A549 (cell line): ENCODE measurements around the gene GPC1. TPM values are rescaled to one million over a fixed set of nuclear protein-coding genes. Genes with fewer than 3 reads are reported as not detected.

ENCODE experiments used
- ATAC-seq, 2 experiments: fragments of 200-7000 bp in 1 of 2; fragments of >200 bp in 1 of 2; cut with Nextera tagmentation in 1 of 2; cut with Tn5 transposase in 1 of 2; 3 replicates each; pipeline versions ENCODE4 v1.8.0 to v1.9.1; 2018 to 2020; ENCODE audit warnings: mild to moderate bottlenecking in 1 of 2, moderate library complexity in 1 of 2
- CTCF ChIA-PET: fragments of 300-600 bp; sonication (Branson Sonifier 250); formaldehyde crosslinking; extraction: SDS; loops from one replicate; lab custom pipeline; 2021; ENCODE audit warnings: antibody characterized with exemption, inconsistent platforms; lab: Yijun Ruan, JAX
- POLR2A ChIA-PET: fragments of 350-600 bp; formaldehyde crosslinking; extraction: SDS; loops from one replicate; lab custom pipeline; 2021; ENCODE audit warnings: antibody characterized with exemption, inconsistent platforms; lab: Yijun Ruan, JAX
- DNase-seq, 2 experiments: peaks; one replicate each; pipeline versions ENCODE4 v3.0.0 to v3.0.0-alpha.2; 2011 to 2016; ENCODE audit warnings: low read depth in 1 of 2, low spot score in 1 of 2
- FAIRE-seq: peaks from 2 replicates; lab custom pipeline; 2011; peaks lifted over from hg19 to GRCh38; lab: Jason Lieb, UNC
- H3K27ac ChIP-seq, 2 experiments: fragments of >200 bp; sonication (Bioruptor Twin); formaldehyde crosslinking; 3 replicates each; pipeline ENCODE4 v1.5.1; 2016 to 2017
- H3K4me1 ChIP-seq: fragments of >200 bp; sonication (Bioruptor Twin); formaldehyde crosslinking; 3 replicates; pipeline ENCODE4 v1.6.1; 2016
- H3K4me2 ChIP-seq: fragments of >200 bp; sonication (Bioruptor Twin); formaldehyde crosslinking; 3 replicates; pipeline ENCODE4 v1.6.1; 2016
- H3K4me3 ChIP-seq: fragments of >200 bp; sonication (Bioruptor Twin); formaldehyde crosslinking; 3 replicates; pipeline ENCODE4 v1.5.1; 2016
- H3K9me3 ChIP-seq: fragments of >200 bp; sonication (Bioruptor Twin); formaldehyde crosslinking; 3 replicates; pipeline ENCODE4 v1.6.1; 2016
- ATOH8 ChIP-seq: fragments of 250-450 bp; sonication (Bioruptor Pico); IDR thresholded peaks from 2 replicates; pipeline ENCODE4 v1.5.0; 2020; ENCODE audit warnings: low read depth, mild to moderate bottlenecking, moderate library complexity
- BHLHE40 ChIP-seq: IDR thresholded peaks from 2 replicates; pipeline ENCODE4 v1.6.1; 2012; ENCODE audit warnings: low read depth, low read length, inconsistent platforms
- CBX8 ChIP-seq: fragments of 200-600 bp; sonication (generic); IDR thresholded peaks from 2 replicates; pipeline ENCODE4 v1.6.1; 2016
- CEBPB ChIP-seq, 2 experiments: fragments of >200 bp in 1 of 2; sonication (Bioruptor Twin) in 1 of 2; formaldehyde crosslinking in 1 of 2; IDR thresholded peaks; 2 replicates each; pipeline ENCODE4 v1.6.1; 2012 to 2016
- CHD4 ChIP-seq: fragments of 200-600 bp; sonication (generic); IDR thresholded peaks from 2 replicates; pipeline ENCODE4 v1.6.1; 2016; ENCODE audit warnings: antibody characterized with exemption, mild to moderate bottlenecking, borderline replicate concordance
- ELK1 ChIP-seq: fragments of 150-350 bp; IDR thresholded peaks from 2 replicates; pipeline ENCODE4 v1.6.1; 2014; ENCODE audit warnings: low read depth, mild to moderate bottlenecking, low read length
- FOXS1 ChIP-seq: fragments of 250-450 bp; sonication (Bioruptor Pico); IDR thresholded peaks from 2 replicates; pipeline ENCODE4 v1.5.0; 2020; ENCODE audit warnings: mild to moderate bottlenecking, moderate library complexity
- HDAC2 ChIP-seq: fragments of 200-600 bp; sonication (generic); IDR thresholded peaks from 2 replicates; pipeline ENCODE4 v1.6.1; 2016
- HES2 ChIP-seq: fragments of >200 bp; sonication (Bioruptor Twin); formaldehyde crosslinking; IDR thresholded peaks from 2 replicates; pipeline ENCODE4 v1.6.1; 2016
- HEYL ChIP-seq: fragments of 250-450 bp; sonication (Bioruptor Pico); IDR thresholded peaks from 2 replicates; pipeline ENCODE4 v1.8.0; 2021; ENCODE audit warnings: mild to moderate bottlenecking, moderate library complexity
- HMGXB4 ChIP-seq: fragments of 250-450 bp; sonication (Bioruptor Pico); IDR thresholded peaks from 2 replicates; pipeline ENCODE4 v1.5.0; 2021; ENCODE audit warnings: mild to moderate bottlenecking, moderate library complexity, borderline replicate concordance
- JUNB ChIP-seq: fragments of >200 bp; sonication (Bioruptor Twin); formaldehyde crosslinking; IDR thresholded peaks from 2 replicates; pipeline ENCODE4 v1.6.1; 2016
- MAZ ChIP-seq: fragments of 150-350 bp; IDR thresholded peaks from 2 replicates; pipeline ENCODE4 v1.6.1; 2014; ENCODE audit warnings: antibody characterized with exemption, low read depth, low read length, borderline replicate concordance
- MYC ChIP-seq: IDR thresholded peaks from 2 replicates; pipeline ENCODE4 v1.6.1; 2012; ENCODE audit warnings: mild to moderate bottlenecking, inconsistent platforms, low read length, improper control_type of control experiment, borderline replicate concordance
- NFE2L2 ChIP-seq: fragments of 150-350 bp; conservative IDR thresholded peaks from 2 replicates; pipeline ENCODE4 v1.6.1; 2014; ENCODE audit warnings: low read length
- NPAS2 ChIP-seq: fragments of 250-450 bp; sonication (Bioruptor Pico); IDR thresholded peaks from 2 replicates; pipeline ENCODE4 v1.8.0; 2022; ENCODE audit warnings: mild to moderate bottlenecking, moderate library complexity, borderline replicate concordance
- POLR2AphosphoS2 ChIP-seq: conservative IDR thresholded peaks from 2 replicates; pipeline ENCODE4 v1.6.1; 2012; ENCODE audit warnings: low read length, improper control_type of control experiment, inconsistent platforms
- RNF2 ChIP-seq: fragments of 200-600 bp; sonication (generic); IDR thresholded peaks from 2 replicates; pipeline ENCODE4 v1.6.1; 2016; ENCODE audit warnings: low read depth, mild to moderate bottlenecking, antibody characterized with exemption, moderate library complexity, borderline replicate concordance
- TP53 ChIP-seq: fragments of 250-450 bp; sonication (Bioruptor Pico); IDR thresholded peaks from 2 replicates; pipeline ENCODE4 v1.5.0; 2021; ENCODE audit warnings: mild to moderate bottlenecking, moderate library complexity
- ZFP36 ChIP-seq: fragments of 450-650 bp; IDR thresholded peaks from 2 replicates; pipeline ENCODE4 v1.6.1; 2014; ENCODE audit warnings: borderline replicate concordance; ENCODE audit not compliant: partially characterized antibody
- ZNF302 ChIP-seq: fragments of 250-450 bp; sonication (Bioruptor Pico); IDR thresholded peaks from 2 replicates; pipeline ENCODE4 v1.9.0; 2021; ENCODE audit warnings: inconsistent platforms, mild to moderate bottlenecking, moderate library complexity
- WGBS: methylation state at CpG from one replicate; pipeline ENCODE4 v1.1.6; 2017; ENCODE audit errors: missing lambda C conversion rate; 5-methylcytosine and 5-hydroxymethylcytosine counted together
- polyA plus RNA-seq, 4 experiments: library from polyadenylated mRNA; depleted of rRNA in 3 of 4; stranded (reverse); fragments of >200 nt; fragmentation: RNase III in 1 of 4; extraction: RNeasy Plus Mini Kit Qiagen cat#74134 plus additional on column Dnase treatment in 1 of 4; gene quantifications; 2 replicates in 3 of 4; 3 replicates in 1 of 4; pipeline ENCODE4 v1.2.3, GENCODE V29; 2011 to 2017
- TF ChIP-seq, protein P1 (sequence below): IDR thresholded peaks from 2 replicates; pipeline ENCODE4 v1.6.1; 2012
- TF ChIP-seq, protein P2 (sequence below): IDR thresholded peaks from 2 replicates; pipeline ENCODE4 v1.6.1; 2012
- TF ChIP-seq, protein P3 (sequence below): fragments of 450-650 bp; IDR thresholded peaks from 2 replicates; pipeline ENCODE4 v1.6.1; 2014; ENCODE audit warnings: antibody characterized with exemption

GPC1 gene
- polyA plus RNA-seq, 2 of the 4 experiments (the other 2 are of a cell fraction), result 19.8 to 97.7 TPM

- Histone ChIP-seq H3K9me3 (peaks cover 44% of the 10 kb centered on the region), H3K4me2 (no peak overlapping the region), H3K4me1 (no peaks in the 10 kb centered on the region), H3K4me3 (no peak overlapping the region), H3K27ac (no peak overlapping the region)
- no peak for ATAC-seq
- ChIA-PET POLR2A (no interaction called here), CTCF (interaction anchor here (1.3 kb wide), 1 partner anchor 187 kb away, joined by 3 read pairs; no protein-coding TSS in a partner anchor)
- WGBS, result 51% methylated on average over 7 of the region's 7 CpGs
- DNase-seq, result no peak
- TF ChIP-seq HMGXB4 (CRISPR knock-in tag) (no peak), HES2 (no peak)
- FAIRE-seq, result no peak
Measured at GRCh38 chr2:240419271-240419670, 16.2 kb upstream of the GPC1 start.

- H3K4me2 ChIP-seq, result no peak overlapping the region
- H3K9me3 ChIP-seq, result peaks cover 44% of the 10 kb centered on the region
- no peak for TF ChIP-seq HEYL (CRISPR knock-in tag)
- no peak for TF ChIP-seq CHD4
- no peak for TF ChIP-seq JUNB
- TF ChIP-seq CEBPB (IDR thresholded peaks at IDR 0.05), result no peak
- no peak for TF ChIP-seq ATOH8 (CRISPR knock-in tag)
- TF ChIP-seq, protein P1, sequence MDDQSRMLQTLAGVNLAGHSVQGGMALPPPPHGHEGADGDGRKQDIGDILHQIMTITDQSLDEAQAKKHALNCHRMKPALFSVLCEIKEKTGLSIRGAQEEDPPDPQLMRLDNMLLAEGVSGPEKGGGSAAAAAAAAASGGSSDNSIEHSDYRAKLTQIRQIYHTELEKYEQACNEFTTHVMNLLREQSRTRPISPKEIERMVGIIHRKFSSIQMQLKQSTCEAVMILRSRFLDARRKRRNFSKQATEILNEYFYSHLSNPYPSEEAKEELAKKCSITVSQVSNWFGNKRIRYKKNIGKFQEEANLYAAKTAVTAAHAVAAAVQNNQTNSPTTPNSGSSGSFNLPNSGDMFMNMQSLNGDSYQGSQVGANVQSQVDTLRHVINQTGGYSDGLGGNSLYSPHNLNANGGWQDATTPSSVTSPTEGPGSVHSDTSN, result no peak
- TF ChIP-seq MAZ, result no peak
- TF ChIP-seq ZNF302 (CRISPR knock-in tag), result no peak
- TF ChIP-seq, protein P2, sequence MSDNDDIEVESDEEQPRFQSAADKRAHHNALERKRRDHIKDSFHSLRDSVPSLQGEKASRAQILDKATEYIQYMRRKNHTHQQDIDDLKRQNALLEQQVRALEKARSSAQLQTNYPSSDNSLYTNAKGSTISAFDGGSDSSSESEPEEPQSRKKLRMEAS, result no peak
- no peak for TF ChIP-seq BHLHE40
- TF ChIP-seq CBX8, result no peak
- TF ChIP-seq RNF2, result no peak
- no peak for TF ChIP-seq POLR2AphosphoS2
- TF ChIP-seq FOXS1 (CRISPR knock-in tag), result no peak
- no peak for TF ChIP-seq NFE2L2
- TF ChIP-seq ZFP36, result no peak
- 18% methylated on average over 2 of the region's 2 CpGs for WGBS
- no peaks in the 10 kb centered on the region for H3K4me1 ChIP-seq
- no peak overlapping the region for H3K4me3 ChIP-seq
- ATAC-seq, result no peak
- no peak for DNase-seq
- no peak for FAIRE-seq
- no peak overlapping the region for H3K27ac ChIP-seq
- CTCF ChIA-PET, result interaction anchor here (1.3 kb wide), 1 partner anchor 187 kb away, joined by 3 read pairs; no protein-coding TSS in a partner anchor
- POLR2A ChIA-PET, result no interaction called here
Measured at GRCh38 chr2:240419723-240420122, 15.7 kb upstream of the GPC1 start.

DNA sequence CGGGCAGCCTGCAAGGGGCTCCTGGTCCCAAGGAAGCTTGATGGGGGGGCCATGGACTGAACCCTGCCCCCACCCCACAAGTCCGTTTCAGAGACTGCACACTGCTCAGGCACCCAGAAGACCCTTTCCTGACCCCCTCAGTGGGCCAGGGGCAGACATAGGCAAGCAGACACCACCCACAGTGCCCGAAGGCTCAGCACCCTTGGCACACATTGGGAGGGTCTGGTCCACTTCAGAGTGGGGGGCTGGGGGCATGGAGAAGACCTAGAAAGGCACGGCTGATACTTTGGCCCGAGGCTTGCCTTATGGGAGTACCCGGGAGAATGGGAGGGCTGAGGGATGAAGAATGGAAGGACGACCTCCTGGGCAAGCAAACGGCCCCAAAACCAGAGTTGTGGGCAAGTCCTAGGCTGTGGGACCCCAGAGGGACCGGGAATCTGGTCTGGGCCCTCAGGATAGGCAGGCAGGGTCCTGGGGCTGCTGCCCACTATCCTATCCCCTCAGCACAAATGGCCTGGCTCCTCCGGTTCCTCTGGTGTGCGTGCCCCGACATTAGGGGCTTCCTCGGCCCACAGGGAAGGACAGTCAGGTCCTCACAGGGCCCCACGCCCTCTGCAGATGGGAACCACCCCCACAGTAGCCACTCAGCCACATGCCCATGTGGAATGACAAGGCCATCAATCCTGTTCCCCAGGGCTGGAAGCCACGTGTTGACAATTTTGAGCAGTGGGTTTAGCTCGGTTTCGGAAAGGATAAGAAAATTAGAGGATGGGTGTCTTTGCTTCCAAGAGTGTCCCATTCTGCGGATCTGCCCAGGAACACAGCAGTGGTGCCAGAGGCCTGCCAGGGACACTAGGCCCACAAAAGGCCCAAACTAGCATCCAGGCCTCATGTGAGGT, 15.0 kb upstream of the GPC1 start:
- CTCF ChIA-PET, result interaction anchor here (1.3 kb wide), 1 partner anchor 188 kb away, joined by 3 read pairs; no protein-coding TSS in a partner anchor
- POLR2A ChIA-PET, result no interaction called here
- Histone ChIP-seq H3K4me3 (no peak overlapping the region), H3K9me3 (peaks cover 48% of the 10 kb centered on the region), H3K4me1 (no peaks in the 10 kb centered on the region), H3K4me2 (no peak overlapping the region), H3K27ac (no peak overlapping the region)
- DNase-seq, result no peak
- FAIRE-seq, result no peak
- ATAC-seq, result no peak
- WGBS, result 66% methylated on average over 16 of the region's 18 CpGs
- TF ChIP-seq MYC (no peak), CHD4 (no peak), HMGXB4 (CRISPR knock-in tag) (no peak), CBX8 (no peak), TP53 (CRISPR knock-in tag) (no peak), ELK1 (no peak), HDAC2 (no peak), HEYL (CRISPR knock-in tag) (no peak), NPAS2 (CRISPR knock-in tag) (no peak)
- TF ChIP-seq, protein P3, sequence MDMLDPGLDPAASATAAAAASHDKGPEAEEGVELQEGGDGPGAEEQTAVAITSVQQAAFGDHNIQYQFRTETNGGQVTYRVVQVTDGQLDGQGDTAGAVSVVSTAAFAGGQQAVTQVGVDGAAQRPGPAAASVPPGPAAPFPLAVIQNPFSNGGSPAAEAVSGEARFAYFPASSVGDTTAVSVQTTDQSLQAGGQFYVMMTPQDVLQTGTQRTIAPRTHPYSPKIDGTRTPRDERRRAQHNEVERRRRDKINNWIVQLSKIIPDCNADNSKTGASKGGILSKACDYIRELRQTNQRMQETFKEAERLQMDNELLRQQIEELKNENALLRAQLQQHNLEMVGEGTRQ, result no peak
